ENCODE measurements around the gene HYAL4. TPM values are rescaled to one million over a fixed set of nuclear protein-coding genes. Genes with fewer than 3 reads are reported as not detected.
"Not testable (repeated sequence)": the region's sequence is repeated elsewhere in the genome, so short reads cannot be mapped to it uniquely, and the experiment has no call there.

The HYAL4 gene, protein sequence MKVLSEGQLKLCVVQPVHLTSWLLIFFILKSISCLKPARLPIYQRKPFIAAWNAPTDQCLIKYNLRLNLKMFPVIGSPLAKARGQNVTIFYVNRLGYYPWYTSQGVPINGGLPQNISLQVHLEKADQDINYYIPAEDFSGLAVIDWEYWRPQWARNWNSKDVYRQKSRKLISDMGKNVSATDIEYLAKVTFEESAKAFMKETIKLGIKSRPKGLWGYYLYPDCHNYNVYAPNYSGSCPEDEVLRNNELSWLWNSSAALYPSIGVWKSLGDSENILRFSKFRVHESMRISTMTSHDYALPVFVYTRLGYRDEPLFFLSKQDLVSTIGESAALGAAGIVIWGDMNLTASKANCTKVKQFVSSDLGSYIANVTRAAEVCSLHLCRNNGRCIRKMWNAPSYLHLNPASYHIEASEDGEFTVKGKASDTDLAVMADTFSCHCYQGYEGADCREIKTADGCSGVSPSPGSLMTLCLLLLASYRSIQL
- not detected in 2 replicates for total RNA-seq

DNA sequence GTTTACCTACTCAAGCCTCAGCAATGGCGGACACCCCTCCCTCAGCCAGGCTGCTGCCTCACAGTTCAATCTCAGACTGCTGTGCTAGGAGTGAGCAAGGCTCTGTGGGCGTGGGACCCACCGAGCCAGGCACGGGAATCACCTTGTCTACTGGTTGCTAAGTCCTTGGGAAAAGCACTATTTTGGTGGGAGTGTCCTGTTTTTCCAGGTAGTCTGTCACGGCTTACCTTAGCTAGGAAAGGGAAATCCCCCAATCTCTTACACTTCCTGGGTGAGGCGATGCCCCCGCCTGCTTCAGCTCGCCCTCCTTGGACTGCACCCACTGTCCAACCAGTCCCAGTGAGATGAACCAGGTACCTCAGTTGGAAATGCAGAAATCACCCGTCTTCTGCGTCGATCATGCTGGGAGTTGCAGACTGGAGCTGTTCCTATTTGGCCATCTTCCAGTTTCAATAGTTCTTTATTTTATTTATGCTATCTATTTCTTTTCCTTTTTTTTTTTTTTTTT is at the start of gene HYAL4:
Gene HYAL4, plus strand, starts transcription at position 458 of the 508 bp plus-strand sequence. CDS start 23,105 bp downstream, outside the sequence.
- intact Hi-C loops (cut with micrococcal nuclease), result no loop called here
- Mint-ChIP-seq H3K27me3 (peaks cover 9% of the 10 kb centered on the region), H3K4me3 (no peak within 1 kb of the TSS), H3K36me3 (ENCODE audit: low read depth) (no peaks in the 10 kb centered on the region), H3K27ac (no peak within 1 kb of the TSS), H3K4me1 (no peaks in the 10 kb centered on the region), H3K9me3 (peaks cover 4% of the 10 kb centered on the region)
- no peak for DNase-seq

DNA sequence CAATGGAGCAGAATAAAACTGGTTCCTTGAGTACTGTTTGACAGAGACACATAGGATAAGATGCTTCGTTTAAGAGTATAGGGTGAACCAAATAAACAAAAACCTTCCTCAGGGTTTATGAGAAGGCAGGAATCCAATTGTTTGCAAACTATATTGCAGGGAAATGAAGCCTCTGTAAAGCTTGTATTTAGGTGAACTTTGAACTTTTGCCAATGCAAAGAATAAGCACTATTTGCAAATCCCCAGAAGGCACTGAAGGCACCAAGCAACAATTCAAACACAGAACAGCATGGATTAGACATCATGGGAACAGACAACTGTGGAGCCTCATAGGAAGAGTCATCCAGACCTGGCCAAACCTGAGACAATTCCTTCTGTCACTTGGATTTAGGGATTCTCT is 49.1 kb upstream of the HYAL4 start:
- Mint-ChIP-seq H3K4me3 (no peak overlapping the region), H3K4me1 (peaks cover 2% of the 10 kb centered on the region), H3K27me3 (no peaks in the 10 kb centered on the region), H3K27ac (no peak overlapping the region), H3K36me3 (ENCODE audit: low read depth) (no peaks in the 10 kb centered on the region), H3K9me3 (peaks cover 3% of the 10 kb centered on the region)
- intact Hi-C loops (cut with micrococcal nuclease), result loop anchor here (2.0 kb wide), 1 partner anchor 113 kb away; no protein-coding TSS in a partner anchor
- DNase-seq, result no peak

DNA sequence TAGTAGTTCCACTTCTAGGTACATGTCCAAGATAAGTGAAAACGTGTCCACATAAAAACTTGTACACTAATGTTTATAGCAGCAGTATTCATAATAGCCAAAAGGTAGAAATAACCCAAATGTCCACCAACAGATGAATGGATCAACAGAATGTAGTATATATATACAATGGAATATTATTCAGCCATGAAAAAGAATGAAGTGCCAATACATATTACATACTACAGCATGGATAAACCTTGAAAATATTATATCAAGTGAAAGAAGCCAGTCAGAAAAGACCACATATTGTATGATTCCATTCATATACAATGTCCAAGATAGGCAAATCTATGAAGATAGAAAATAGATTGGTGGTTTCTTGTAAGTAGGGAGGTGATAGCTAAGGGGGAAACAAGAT is 48.4 kb upstream of the HYAL4 start:
- Mint-ChIP-seq H3K36me3 (ENCODE audit: low read depth) (no peaks in the 10 kb centered on the region), H3K9me3 (peaks cover 3% of the 10 kb centered on the region), H3K4me3 (no peak overlapping the region), H3K4me1 (peaks cover 2% of the 10 kb centered on the region), H3K27me3 (no peaks in the 10 kb centered on the region), H3K27ac (no peak overlapping the region)
- intact Hi-C loops (cut with micrococcal nuclease), result loop anchor here (2.0 kb wide), 1 partner anchor 114 kb away; no protein-coding TSS in a partner anchor
- DNase-seq, result no peak

DNA sequence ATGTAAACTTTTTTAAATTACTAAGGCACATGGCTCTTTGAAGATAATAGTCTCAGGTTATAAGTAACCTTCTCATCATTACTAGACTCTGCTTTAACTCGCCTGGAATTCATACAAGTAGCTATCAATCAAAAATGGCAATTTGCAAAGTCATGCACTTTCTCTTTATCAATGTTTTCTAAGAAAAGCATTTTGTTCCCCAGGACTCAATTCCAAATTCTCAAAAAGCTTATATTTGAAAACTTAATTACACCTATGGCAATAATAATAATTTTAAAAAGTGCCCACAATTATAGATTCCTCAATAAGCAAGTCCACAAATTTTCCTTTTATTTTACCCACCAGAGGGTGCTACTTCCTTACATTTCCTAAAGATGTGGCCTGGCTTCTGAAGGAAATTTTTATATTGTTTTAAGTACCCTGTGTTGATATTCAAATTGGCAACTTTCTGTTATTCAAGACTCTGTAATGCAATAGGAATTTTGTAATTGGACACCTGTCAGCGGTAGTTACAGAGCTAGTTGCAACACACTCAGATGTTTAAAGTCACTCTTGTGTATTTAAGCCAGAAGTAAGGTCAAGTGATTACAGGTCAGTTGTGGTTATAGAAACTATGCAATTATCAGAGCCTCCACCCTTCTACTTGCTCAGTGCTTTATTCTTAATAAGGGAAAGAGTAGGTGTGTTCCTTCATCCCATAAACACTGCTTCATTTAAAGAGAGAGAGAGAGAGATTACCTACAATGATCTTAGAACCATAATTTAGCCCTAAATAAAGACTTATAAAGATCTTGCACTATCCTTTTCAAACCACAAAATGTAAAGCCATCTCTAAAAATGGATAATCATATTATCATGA is 47.1 kb upstream of the HYAL4 start:
- Mint-ChIP-seq H3K4me1 (peaks cover 2% of the 10 kb centered on the region), H3K4me3 (no peak overlapping the region), H3K27me3 (no peaks in the 10 kb centered on the region), H3K27ac (no peak overlapping the region), H3K9me3 (no peaks in the 10 kb centered on the region), H3K36me3 (ENCODE audit: low read depth) (no peaks in the 10 kb centered on the region)
- no peak for DNase-seq
- intact Hi-C loops (cut with micrococcal nuclease), result loop anchor here (1.0 to 2.0 kb wide), 2 partner anchors 67 to 115 kb away; no protein-coding TSS in a partner anchor

DNA sequence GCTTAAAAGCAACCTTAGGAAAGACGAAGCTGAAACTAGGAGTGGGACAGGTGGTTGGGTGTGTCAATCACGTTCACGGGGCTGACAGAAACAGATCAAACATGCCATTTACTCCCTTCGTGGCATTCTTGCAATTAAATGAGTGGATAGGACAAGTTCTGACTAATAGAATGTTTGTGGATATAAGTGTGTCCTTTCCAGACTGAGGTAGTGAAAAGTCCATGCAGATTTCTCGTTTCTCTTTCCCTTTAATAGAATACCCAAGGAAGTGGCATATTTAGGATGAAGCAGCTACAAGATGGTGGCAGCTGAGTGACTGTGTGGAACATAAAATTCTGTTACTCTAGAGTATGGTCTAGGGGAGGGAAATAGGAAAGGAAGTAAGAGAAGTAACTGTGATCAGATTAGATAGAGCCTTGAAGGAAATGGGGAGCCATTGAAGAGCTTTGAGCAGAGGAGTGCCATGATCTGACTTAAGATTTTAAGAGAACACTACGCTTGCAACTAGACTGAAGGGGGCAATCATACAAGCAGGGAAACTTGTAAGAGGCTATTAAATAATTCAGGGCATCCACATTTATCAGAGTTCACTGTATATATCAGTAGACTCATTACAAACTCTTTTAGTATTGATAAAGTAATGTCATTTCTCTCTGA is 46.3 kb upstream of the HYAL4 start:
- H3K36me3 Mint-ChIP-seq (ENCODE audit: low read depth), result no peaks in the 10 kb centered on the region
- DNase-seq, result no peak

DNA sequence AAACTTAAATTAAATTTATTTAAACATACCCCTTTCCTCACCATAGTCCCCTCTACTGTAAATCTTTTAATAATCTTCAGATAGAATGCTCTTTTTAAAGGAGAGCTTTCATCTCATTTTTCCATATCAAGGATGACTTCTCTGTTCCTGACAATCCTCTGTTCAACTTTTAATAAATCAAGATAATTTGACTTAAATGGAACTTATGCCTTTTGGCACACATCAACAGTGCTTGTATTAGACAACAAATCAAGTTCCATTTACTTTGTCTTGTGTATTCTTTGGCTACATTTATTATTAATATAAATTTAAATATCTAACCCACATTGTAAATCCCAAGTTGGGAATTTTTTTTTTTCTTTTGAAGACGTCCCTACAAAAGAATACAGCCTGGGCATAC is 42.7 kb upstream of the HYAL4 start:
- Mint-ChIP-seq H3K36me3 (ENCODE audit: low read depth) (no peaks in the 10 kb centered on the region), H3K4me3 (no peak overlapping the region), H3K4me1 (peaks cover 2% of the 10 kb centered on the region), H3K27me3 (no peaks in the 10 kb centered on the region), H3K27ac (no peak overlapping the region), H3K9me3 (no peaks in the 10 kb centered on the region)
- intact Hi-C loops (cut with micrococcal nuclease), result no loop called here
- no peak for DNase-seq

More for the DNA sequence above, 46.3 kb upstream of the HYAL4 start:
- Mint-ChIP-seq H3K4me3 (no peak overlapping the region), H3K9me3 (no peaks in the 10 kb centered on the region), H3K27ac (no peak overlapping the region), H3K27me3 (no peaks in the 10 kb centered on the region), H3K4me1 (peaks cover 2% of the 10 kb centered on the region)
- intact Hi-C loops (cut with micrococcal nuclease), result loop anchor here (1.0 kb wide), 1 partner anchor 67 kb away; no protein-coding TSS in a partner anchor

DNA sequence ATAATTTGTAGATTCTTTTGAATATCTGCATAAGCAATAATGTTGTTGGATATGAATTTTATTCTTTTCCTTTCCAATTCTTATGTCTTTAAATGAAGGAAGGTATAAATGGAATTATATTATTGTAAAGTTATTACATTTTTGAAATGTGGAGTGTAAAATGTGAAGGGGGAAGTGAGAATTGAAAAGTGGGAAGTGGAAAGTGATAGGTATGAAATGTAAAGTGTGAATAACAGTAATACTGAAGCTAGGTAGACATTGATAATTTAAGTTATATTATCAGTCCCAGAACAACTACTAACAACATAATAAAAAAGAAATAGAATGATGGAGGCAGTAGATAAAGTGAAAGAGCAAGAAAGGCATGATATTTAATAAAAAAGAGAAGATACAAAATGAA is 39.7 kb upstream of the HYAL4 start:
- no peaks in the 10 kb centered on the region for H3K4me1 Mint-ChIP-seq
- no peaks in the 10 kb centered on the region for H3K9me3 Mint-ChIP-seq
- no peaks in the 10 kb centered on the region for H3K27me3 Mint-ChIP-seq
- H3K4me3 Mint-ChIP-seq, result no peak overlapping the region
- H3K27ac Mint-ChIP-seq, result no peak overlapping the region
- intact Hi-C loops (cut with micrococcal nuclease), result no loop called here
- no peak for DNase-seq
- H3K36me3 Mint-ChIP-seq (ENCODE audit: low read depth), result no peaks in the 10 kb centered on the region

DNA sequence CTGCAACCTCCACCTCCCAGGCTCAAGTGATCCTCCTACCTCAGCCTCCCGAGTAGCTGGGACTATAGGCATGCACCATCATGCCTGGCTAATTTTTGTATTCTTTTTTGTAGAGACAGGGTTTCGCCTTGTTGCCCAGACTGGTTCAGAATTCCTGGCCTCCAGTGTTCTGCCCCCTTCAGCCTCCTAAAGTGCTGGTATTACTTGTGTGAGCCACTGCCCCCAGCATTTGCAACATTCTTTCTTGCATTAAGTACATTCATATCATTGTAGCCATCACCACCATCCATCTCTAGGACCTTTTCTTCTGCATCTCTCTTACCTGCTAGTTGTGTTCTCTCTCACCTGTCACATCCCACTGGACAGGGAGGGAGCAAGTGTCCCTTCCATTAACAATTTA is 35.5 kb upstream of the HYAL4 start:
- no peaks in the 10 kb centered on the region for H3K4me1 Mint-ChIP-seq

DNA sequence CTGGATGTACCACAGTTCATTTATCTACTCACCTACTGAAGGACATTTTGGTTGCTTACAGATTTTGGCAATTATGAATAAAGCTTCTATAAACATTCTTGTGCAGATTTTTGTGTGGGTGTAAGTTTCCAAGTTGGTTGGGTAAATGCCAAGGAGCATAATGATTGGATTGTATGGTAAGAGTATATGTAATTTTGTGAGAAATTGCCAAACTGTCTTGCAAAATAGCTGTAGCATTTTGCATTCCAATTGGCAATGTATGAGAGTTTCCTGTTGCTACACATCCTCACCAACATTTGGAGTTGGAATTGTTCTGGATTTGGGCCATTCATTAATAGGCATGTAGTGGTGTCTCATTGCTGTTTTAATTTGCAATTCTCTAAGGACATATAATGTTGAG is 33.9 kb upstream of the HYAL4 start:
- intact Hi-C loops (cut with micrococcal nuclease), result no loop called here
- H3K27me3 Mint-ChIP-seq, result peaks cover 6% of the 10 kb centered on the region
- no peaks in the 10 kb centered on the region for H3K4me1 Mint-ChIP-seq
- no peak overlapping the region for H3K27ac Mint-ChIP-seq
- H3K9me3 Mint-ChIP-seq, result no peaks in the 10 kb centered on the region
- DNase-seq, result no peak
- no peaks in the 10 kb centered on the region for H3K36me3 Mint-ChIP-seq (ENCODE audit: low read depth)
- no peak overlapping the region for H3K4me3 Mint-ChIP-seq

More for the DNA sequence above, 35.5 kb upstream of the HYAL4 start:
- no peak for DNase-seq
- intact Hi-C loops (cut with micrococcal nuclease), result no loop called here
- no peaks in the 10 kb centered on the region for H3K36me3 Mint-ChIP-seq (ENCODE audit: low read depth)
- no peak overlapping the region for H3K27ac Mint-ChIP-seq
- H3K4me3 Mint-ChIP-seq, result no peak overlapping the region
- H3K9me3 Mint-ChIP-seq, result no peaks in the 10 kb centered on the region
- H3K27me3 Mint-ChIP-seq, result peaks cover 3% of the 10 kb centered on the region

DNA sequence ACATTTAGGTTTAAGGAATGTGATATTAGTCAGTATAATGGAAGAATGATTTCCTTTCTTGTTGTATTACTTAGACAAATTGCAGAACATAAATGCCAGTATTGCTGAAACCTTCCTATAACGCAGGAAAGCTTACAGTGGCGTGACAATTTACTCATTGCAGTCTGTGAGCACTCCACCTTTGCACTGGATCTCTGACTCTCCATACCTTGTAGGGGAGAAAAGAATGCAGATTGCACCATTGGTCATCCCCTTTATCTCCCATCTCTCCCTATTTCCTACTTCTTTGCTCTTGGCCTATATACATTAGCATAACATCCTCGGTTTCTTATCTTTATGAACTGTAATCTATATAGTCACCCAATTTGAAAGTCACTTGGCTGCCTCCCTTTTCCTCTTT is 28.1 kb upstream of the HYAL4 start:
- Mint-ChIP-seq H3K4me1 (no peaks in the 10 kb centered on the region), H3K27ac (no peak overlapping the region), H3K27me3 (peaks cover 9% of the 10 kb centered on the region), H3K4me3 (no peak overlapping the region), H3K36me3 (ENCODE audit: low read depth) (no peaks in the 10 kb centered on the region), H3K9me3 (peaks cover 3% of the 10 kb centered on the region)
- DNase-seq, result no peak
- intact Hi-C loops (cut with micrococcal nuclease), result no loop called here

DNA sequence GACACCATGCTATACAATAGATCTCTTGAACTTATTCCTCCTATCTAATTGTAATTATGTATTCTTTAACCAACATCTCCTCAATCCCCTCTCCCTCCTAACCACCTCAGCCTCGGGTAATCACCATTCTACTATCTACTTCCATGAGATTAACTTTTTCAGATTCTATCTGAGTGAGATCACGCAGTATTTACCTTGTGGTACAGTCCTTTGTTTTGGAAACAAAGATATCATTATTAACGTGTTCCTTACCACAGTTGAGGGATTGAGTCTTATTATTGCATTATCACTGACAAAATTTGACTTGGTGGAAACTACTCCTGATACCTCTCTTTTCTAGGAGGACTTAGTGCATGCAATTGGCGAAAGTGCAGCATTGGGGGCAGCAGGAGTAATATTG is 26.0 kb upstream of the HYAL4 start:
- Mint-ChIP-seq H3K27me3 (peaks cover 9% of the 10 kb centered on the region), H3K4me3 (no peak overlapping the region), H3K9me3 (peaks cover 3% of the 10 kb centered on the region), H3K36me3 (ENCODE audit: low read depth) (no peaks in the 10 kb centered on the region), H3K27ac (no peak overlapping the region), H3K4me1 (peaks cover 3% of the 10 kb centered on the region)
- intact Hi-C loops (cut with micrococcal nuclease), result no loop called here
- no peak for DNase-seq

DNA sequence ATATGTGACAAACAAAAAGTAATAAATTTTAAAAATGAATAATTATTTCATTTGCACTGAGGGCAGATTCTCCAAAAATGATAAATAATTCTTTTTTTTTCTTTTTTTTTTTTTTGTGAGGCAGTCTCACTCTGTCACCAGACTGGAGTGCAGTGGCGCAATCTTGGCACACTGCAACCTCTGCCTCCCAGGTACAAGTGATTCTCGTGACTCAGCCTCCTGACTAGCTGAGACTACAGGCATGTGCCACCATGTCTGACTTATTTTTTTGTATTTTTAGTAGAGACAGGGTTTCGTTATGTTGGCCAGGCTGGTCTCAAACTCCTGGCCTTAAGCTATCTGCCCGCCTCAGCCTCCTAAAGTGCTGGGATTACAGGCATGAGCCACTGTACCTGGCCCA is 25.2 kb upstream of the HYAL4 start:
- H3K27me3 Mint-ChIP-seq; H3K9me3 Mint-ChIP-seq; H3K4me3 Mint-ChIP-seq; H3K36me3 Mint-ChIP-seq (ENCODE audit: low read depth); H3K27ac Mint-ChIP-seq; DNase-seq; intact Hi-C loops (cut with micrococcal nuclease): not testable (repeated sequence)
- peaks cover 11% of the 10 kb centered on the region for H3K4me1 Mint-ChIP-seq

DNA sequence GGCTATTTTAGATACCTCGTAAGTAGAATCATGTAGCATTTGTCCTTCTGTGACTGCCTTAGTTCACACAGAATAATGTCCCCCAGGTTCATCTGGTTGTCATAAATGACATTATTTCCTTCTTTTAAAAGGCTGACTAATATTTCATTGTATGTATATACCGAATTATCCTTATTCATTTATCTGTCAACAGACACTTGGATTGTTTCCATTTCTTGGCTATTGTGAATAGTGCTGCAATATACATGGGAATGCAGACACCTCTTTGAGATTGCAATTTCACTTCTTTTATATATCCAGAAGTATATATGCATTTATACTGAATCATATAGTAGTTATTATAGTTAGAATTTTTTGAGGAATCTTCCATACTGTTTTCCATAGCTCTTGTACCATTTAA is 24.1 kb upstream of the HYAL4 start:
- no peak overlapping the region for H3K27ac Mint-ChIP-seq
- intact Hi-C loops (cut with micrococcal nuclease), result no loop called here
- no peak overlapping the region for H3K4me3 Mint-ChIP-seq
- no peak for DNase-seq
- peaks cover 16% of the 10 kb centered on the region for H3K4me1 Mint-ChIP-seq
- peaks cover 3% of the 10 kb centered on the region for H3K27me3 Mint-ChIP-seq
- H3K36me3 Mint-ChIP-seq (ENCODE audit: low read depth), result no peaks in the 10 kb centered on the region
- peaks cover 3% of the 10 kb centered on the region for H3K9me3 Mint-ChIP-seq
